Vagina (tissue), 2 donors: Measurements from ENCODE around the gene SLC17A1. TPM values are rescaled to one million over a fixed set of nuclear protein-coding genes. Genes with fewer than 3 reads are reported as not detected.

Source experiments
- DNase-seq, 2 donors: peaks; one replicate each; pipeline ENCODE4 v3.0.0-alpha.2; 2017; ENCODE audit errors: extremely low spot score in 2 of 2
- H3K27ac ChIP-seq: fragments of 200-600 bp; sonication (generic); one replicate; pipeline ENCODE4 v1.5.1; 2019
- H3K27me3 ChIP-seq: fragments of 200-600 bp; sonication (generic); one replicate; pipeline ENCODE4 v1.5.1; 2019
- H3K36me3 ChIP-seq, 2 donors: fragments of 200-600 bp; sonication (generic); one replicate each; pipeline ENCODE4 v1.5.1; 2017 to 2019
- H3K4me1 ChIP-seq: fragments of 200-600 bp; sonication (generic); one replicate; pipeline ENCODE4 v1.5.1; 2019
- H3K4me3 ChIP-seq, 2 donors: fragments of 200-600 bp; sonication (generic); 1 replicate in 1 of 2; 2 replicates in 1 of 2; pipeline ENCODE4 v1.5.1; 2016 to 2019
- H3K9me3 ChIP-seq: fragments of 200-600 bp; sonication (generic); one replicate; pipeline ENCODE4 v1.5.1; 2019
- CTCF ChIP-seq, 3 experiments: fragments of 450-650 bp in 2 of 3; fragments of 200-600 bp in 1 of 3; sonication (generic) in 1 of 3; IDR thresholded peaks; one replicate each; pipeline ENCODE4 v1.5.1; 2017 to 2019; ENCODE audit warnings: antibody characterized with exemption in 3 of 3, mild to moderate bottlenecking in 2 of 3, moderate library complexity in 2 of 3
- POLR2A ChIP-seq, 2 donors: fragments of 450-650 bp; IDR thresholded peaks; one replicate each; pipeline ENCODE4 v1.6.1; 2017; ENCODE audit warnings: antibody characterized with exemption in 2 of 2, mild to moderate bottlenecking in 2 of 2, moderate library complexity in 2 of 2
- POLR2AphosphoS5 ChIP-seq, 2 donors: sonication (generic); formaldehyde crosslinking; IDR thresholded peaks; one replicate each; pipeline ENCODE4 v1.9.0; 2017; ENCODE audit warnings: antibody characterized with exemption in 2 of 2, mild to moderate bottlenecking in 2 of 2, low read depth in 1 of 2; ENCODE audit not compliant: insufficient read depth in 1 of 2
- intact Hi-C: fragments of 100-400 bp; cut with DNase I; formaldehyde crosslinking; loops from one replicate; pipeline ENCODE4 v1.15.1; 2023
- total RNA-seq: library from RNA; depleted of rRNA; stranded (reverse); fragments of >200 nt; gene quantifications from one replicate; pipeline ENCODE4 v1.2.3, GENCODE V29; 2016

Gene SLC17A1
- total RNA-seq, 1 donor from 2014 or later: not detected

GRCh38 chr6:25787428-25787827 lies 44.4 kb downstream of the SLC17A1 start:
- Histone ChIP-seq H3K9me3 (no peaks in the 10 kb centered on the region), H3K4me3 (no peak overlapping the region), H3K27me3 (no peaks in the 10 kb centered on the region), H3K27ac (no peak overlapping the region), H3K4me1 (no peaks in the 10 kb centered on the region), H3K36me3 (no peaks in the 10 kb centered on the region)
- intact Hi-C loops: no loop called here
- TF ChIP-seq CTCF (IDR thresholded peaks at IDR 0.05) (no peak), POLR2A (IDR thresholded peaks at IDR 0.05) (no peak), POLR2AphosphoS5 (IDR thresholded peaks at IDR 0.05; ENCODE audit: insufficient read depth in 1 of 2, low read depth in 1 of 2) (no peak)
- no peak for DNase-seq

GRCh38 chr6:25781134-25781533 lies 50.7 kb downstream of the SLC17A1 start:
- intact Hi-C loops: no loop called here
- H3K9me3 ChIP-seq: no peaks in the 10 kb centered on the region
- TF ChIP-seq POLR2A (IDR thresholded peaks at IDR 0.05) (no peak), CTCF (IDR thresholded peaks at IDR 0.05) (no peak), POLR2AphosphoS5 (IDR thresholded peaks at IDR 0.05; ENCODE audit: insufficient read depth in 1 of 2, low read depth in 1 of 2) (no peak)

GRCh38 chr6:25777856-25778649 lies 53.8 kb downstream of the SLC17A1 start:
- DNase-seq: no peak
- no peak for TF ChIP-seq POLR2AphosphoS5 (IDR thresholded peaks at IDR 0.05; ENCODE audit: insufficient read depth in 1 of 2, low read depth in 1 of 2)
- no peak overlapping the region for H3K4me3 ChIP-seq
- no peaks in the 10 kb centered on the region for H3K27me3 ChIP-seq
- no peaks in the 10 kb centered on the region for H3K36me3 ChIP-seq
- H3K4me1 ChIP-seq: no peaks in the 10 kb centered on the region
- H3K9me3 ChIP-seq: no peaks in the 10 kb centered on the region
- H3K27ac ChIP-seq: no peak overlapping the region
- intact Hi-C loops: no loop called here

More at GRCh38 chr6:25781134-25781533, 50.7 kb downstream of the SLC17A1 start:
- Histone ChIP-seq H3K4me3 (no peak overlapping the region), H3K27me3 (no peaks in the 10 kb centered on the region), H3K36me3 (no peaks in the 10 kb centered on the region), H3K4me1 (no peaks in the 10 kb centered on the region), H3K27ac (no peak overlapping the region)
- DNase-seq: no peak

- Histone ChIP-seq H3K4me1 (no peaks in the 10 kb centered on the region), H3K36me3 (no peaks in the 10 kb centered on the region), H3K27ac (no peak overlapping the region), H3K4me3 (no peak overlapping the region), H3K9me3 (no peaks in the 10 kb centered on the region), H3K27me3 (no peaks in the 10 kb centered on the region)
- TF ChIP-seq CTCF (IDR thresholded peaks at IDR 0.05) (no peak), POLR2A (IDR thresholded peaks at IDR 0.05) (no peak), POLR2AphosphoS5 (IDR thresholded peaks at IDR 0.05; ENCODE audit: insufficient read depth in 1 of 2, low read depth in 1 of 2) (no peak)
- intact Hi-C loops: no loop called here
- no peak for DNase-seq
Observed at GRCh38 chr6:25777031-25777430, 54.8 kb downstream of the SLC17A1 start.

GRCh38 chr6:25774120-25774715 lies 57.6 kb downstream of the SLC17A1 start:
- no peaks in the 10 kb centered on the region for H3K9me3 ChIP-seq
- H3K36me3 ChIP-seq: no peaks in the 10 kb centered on the region
- no peaks in the 10 kb centered on the region for H3K4me1 ChIP-seq
- H3K4me3 ChIP-seq: no peak overlapping the region
- TF ChIP-seq POLR2A (IDR thresholded peaks at IDR 0.05): no peak
- no peak for TF ChIP-seq POLR2AphosphoS5 (IDR thresholded peaks at IDR 0.05; ENCODE audit: insufficient read depth in 1 of 2, low read depth in 1 of 2)
- no peak for TF ChIP-seq CTCF (IDR thresholded peaks at IDR 0.05)
- H3K27ac ChIP-seq: no peak overlapping the region
- DNase-seq: no peak
- intact Hi-C loops: no loop called here
- no peaks in the 10 kb centered on the region for H3K27me3 ChIP-seq
